Epithelial cell of esophagus (primary cell): ENCODE measurements around the gene ZNF524.

Experiments
- DNase-seq: peaks from one replicate; pipeline ENCODE4 v3.0.0; 2010; ENCODE audit warnings: low read depth
- H3K4me3 ChIP-seq: 2 replicates; pipeline ENCODE4 v1.5.1; 2011; ENCODE audit warnings: mild to moderate bottlenecking, low read length, control low read depth
- TF ChIP-seq, protein P1 (sequence below): IDR thresholded peaks from 2 replicates; pipeline ENCODE4 v1.5.1; 2011; ENCODE audit warnings: low read depth, mild to moderate bottlenecking, low read length, control low read depth, inconsistent platforms; ENCODE audit not compliant: insufficient read depth; ENCODE audit errors: missing control alignments

ZNF524 gene

DNA sequence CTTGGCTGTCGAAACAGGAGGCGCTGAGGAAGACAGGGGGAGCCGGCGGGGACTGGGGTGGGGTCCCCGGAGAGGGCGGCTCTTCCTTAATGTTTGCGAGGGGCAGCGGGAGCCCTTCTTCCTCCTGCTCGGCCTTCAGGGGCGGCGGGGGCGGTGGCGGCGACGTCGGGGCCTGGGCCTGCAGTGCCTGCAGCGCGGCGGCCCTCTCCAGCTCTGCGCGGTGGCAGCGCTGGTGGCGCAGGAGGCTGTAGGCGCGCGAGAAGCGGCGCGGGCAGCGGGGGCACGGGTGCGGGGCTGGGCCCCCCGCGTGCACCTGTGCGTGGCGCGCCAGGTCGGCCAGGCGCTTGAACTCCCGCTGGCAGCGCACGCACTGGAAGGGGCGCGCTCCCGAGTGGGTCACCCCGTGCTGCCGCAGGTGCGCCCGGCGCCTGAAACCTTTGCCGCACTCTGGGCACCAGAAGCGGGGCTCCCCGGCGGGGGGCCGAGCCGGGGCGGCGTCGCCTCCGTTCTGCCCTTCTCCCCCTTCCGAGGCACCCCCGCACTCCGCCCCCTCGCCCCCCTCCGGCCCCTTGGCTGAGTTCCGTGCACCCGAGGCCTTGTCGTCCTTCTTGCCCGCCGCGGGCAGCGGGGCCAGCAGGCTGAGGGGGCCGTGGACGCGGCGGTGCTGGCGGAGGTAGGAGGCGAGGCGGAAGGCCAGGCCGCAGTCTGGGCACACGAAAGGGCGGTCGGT lies 21.9 kb upstream of the ZNF524 start:
- no peak overlapping the region for H3K4me3 ChIP-seq
- DNase-seq, result no peak
- TF ChIP-seq, protein P1, sequence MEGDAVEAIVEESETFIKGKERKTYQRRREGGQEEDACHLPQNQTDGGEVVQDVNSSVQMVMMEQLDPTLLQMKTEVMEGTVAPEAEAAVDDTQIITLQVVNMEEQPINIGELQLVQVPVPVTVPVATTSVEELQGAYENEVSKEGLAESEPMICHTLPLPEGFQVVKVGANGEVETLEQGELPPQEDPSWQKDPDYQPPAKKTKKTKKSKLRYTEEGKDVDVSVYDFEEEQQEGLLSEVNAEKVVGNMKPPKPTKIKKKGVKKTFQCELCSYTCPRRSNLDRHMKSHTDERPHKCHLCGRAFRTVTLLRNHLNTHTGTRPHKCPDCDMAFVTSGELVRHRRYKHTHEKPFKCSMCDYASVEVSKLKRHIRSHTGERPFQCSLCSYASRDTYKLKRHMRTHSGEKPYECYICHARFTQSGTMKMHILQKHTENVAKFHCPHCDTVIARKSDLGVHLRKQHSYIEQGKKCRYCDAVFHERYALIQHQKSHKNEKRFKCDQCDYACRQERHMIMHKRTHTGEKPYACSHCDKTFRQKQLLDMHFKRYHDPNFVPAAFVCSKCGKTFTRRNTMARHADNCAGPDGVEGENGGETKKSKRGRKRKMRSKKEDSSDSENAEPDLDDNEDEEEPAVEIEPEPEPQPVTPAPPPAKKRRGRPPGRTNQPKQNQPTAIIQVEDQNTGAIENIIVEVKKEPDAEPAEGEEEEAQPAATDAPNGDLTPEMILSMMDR, result no peak

DNA sequence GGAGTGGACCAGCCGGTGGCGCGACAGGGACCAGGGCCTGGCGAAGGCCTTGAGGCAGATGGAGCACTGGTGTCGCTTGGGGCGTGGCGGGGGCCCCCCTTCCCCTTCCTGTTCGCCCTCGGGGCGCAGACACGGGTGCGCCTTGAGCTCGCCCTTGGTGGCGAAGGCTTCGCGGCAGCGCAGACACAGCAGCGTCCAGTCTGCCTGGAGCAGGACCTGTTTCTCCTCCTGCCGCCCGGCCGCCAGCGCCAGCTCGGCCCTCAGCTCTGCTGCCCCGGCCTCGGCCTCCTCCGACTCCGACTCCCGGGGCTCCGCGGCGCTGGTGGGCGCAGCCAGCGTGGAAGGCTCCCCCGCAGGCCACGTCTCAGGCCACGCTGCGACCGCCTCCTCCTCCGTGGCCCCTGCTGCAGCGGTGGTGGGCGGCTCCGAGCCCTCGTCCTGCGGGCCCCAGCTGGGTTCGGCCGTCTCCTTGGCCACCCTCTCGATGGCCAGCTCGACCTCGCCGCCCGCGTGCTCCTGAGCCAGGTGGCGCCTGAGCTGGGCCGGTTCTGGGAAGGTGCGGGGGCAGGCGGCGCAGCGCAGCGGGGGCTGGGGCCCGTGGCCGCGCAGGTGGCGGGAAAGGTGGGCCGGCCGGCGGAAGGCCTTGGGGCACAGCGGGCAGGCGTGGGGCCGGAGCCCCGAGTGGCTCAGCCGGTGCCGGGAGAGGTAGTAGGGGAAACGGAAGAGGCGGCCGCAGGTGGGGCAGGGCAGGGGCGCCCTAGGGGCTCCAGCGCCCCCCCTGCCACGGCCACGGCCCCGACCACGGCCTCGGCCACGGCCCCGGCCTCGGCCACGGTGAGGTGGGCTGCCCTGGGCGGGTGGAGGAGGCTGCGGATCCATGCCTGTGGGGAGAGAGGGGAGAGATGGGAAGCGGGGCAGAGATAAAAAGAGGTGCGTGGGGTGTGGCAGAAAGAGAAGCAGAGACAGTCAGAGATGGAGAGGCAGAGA lies 21.0 kb upstream of the ZNF524 start:
- DNase-seq, result no peak
- TF ChIP-seq, protein P1, result no peak
- H3K4me3 ChIP-seq, result peak overlapping the region; percentile 90

DNA sequence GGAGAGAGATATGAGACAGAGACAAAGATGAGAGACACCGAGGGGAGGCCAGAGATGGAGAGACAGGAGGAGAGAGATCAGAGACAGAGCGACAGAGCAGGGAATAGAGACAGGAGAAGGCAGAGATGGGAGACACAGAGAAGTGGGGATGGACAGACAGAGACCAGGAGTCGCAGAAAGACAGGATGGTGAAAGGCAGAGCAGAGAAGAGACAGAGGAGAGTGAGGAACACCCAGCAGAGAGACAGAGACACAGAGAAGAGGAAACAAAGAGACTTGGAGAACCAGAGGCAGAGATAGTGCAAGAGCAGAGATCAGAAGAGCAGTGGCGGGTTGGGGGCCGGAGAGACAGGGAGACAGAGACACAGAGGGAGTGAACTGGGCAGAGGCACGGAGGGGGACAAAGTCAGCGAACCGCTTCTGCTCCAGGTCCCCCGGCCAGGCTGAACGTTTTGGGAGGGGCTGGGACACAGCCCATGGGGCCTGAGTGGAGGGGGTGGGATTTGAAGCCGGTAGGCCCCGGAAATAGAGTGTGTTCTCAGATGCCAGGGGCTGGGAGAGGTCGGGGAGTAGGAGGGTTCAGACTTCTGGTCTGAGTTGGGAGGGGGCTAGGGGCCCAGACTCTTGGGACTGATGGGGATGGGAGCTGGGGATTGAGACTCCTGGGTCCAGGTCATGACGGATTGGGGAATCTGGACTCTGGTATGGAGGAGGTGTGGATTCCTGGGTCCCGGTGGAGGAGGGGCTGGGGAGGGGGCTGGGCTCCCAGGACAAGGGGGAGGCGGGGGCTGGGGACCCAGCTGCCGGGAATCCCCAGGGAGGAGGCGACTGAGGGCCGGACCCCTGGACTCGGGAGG lies 20.1 kb upstream of the ZNF524 start:
- TF ChIP-seq, protein P1, result no peak
- DNase-seq, result peak; percentile 22
- peak overlapping the region; percentile 90 for H3K4me3 ChIP-seq

DNA sequence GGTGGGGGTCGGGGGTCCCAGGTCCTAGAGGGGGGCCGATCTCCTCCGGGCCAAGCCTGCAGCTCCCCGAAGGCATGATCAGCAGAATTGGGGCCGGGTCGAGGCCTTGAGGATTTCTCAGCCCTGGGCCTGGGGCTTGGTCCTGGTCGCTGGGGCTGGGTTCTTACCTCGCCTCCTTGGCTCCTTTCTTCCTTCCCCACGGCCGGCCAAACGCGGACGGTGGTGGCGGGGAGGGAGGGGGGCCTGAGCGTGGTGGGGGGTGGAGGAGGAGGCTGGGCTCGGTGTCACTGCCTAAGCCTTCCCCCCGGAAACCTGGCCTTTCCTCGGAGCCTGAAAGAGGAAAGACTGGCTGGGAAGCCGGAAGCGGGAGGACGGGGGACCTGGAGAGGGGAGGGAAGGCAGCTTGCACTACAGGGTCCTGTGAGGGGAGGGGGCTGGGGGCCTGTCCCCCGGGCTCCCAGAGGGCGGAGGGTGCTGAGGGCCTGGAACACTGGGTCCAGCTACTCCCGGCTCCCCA lies 19.4 kb upstream of the ZNF524 start, which contains the start of gene ZNF579:
Gene ZNF579 (minus strand): TSS at position 221 of the 517 bp plus-strand sequence. CDS start 1,209 bp downstream, outside the sequence.
- DNase-seq, result peak; percentile 88
- peak within 1 kb of the TSS; percentile 90 for H3K4me3 ChIP-seq
- TF ChIP-seq, protein P1, result no peak

DNA sequence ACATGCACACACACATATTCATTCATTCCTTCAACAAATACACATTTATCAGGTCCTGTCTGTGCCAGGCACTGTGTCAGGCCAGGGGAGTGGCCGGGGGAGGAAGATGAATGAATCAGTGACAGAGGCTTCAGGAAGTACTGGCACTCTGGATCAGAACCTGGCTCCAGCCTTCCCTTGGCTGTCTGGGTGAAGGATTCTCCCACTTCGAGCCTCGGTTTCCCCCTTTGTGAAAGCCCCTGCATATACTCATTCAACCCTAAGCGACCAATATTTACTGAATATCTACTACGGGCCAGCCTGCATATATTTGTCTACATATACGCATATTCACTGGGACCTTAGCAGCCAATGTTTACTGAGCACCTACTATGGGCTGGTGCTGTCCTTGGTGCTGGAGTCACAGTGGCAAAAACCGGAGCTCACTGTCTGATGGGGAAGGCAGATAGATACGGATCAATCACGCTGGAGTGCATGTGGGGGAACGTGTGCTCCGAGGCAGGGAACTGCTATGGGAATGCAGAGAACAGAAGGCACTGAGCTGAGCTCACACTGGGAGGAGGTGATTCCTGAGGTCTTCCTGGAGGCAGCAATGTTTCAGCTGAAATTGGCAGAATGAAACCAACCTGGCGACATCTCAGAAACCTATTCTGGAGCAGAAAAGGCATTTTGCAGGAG lies 18.8 kb upstream of the ZNF524 start:
- peak; percentile 21 for DNase-seq
- TF ChIP-seq, protein P1, result no peak
- H3K4me3 ChIP-seq, result peak overlapping the region; percentile 90
